T1000 (cell line): ENCODE data around the gene PRRX2.
"Not testable (repeated sequence)": the region's sequence is repeated elsewhere in the genome, so short reads cannot be mapped to it uniquely, and the experiment has no call there.

ENCODE experiments used
- DNase-seq: peaks from one replicate; lab custom pipeline; 2025; ENCODE audit warnings: mixed read lengths; lab: John Stamatoyannopoulos, UW

Gene PRRX2

DNA sequence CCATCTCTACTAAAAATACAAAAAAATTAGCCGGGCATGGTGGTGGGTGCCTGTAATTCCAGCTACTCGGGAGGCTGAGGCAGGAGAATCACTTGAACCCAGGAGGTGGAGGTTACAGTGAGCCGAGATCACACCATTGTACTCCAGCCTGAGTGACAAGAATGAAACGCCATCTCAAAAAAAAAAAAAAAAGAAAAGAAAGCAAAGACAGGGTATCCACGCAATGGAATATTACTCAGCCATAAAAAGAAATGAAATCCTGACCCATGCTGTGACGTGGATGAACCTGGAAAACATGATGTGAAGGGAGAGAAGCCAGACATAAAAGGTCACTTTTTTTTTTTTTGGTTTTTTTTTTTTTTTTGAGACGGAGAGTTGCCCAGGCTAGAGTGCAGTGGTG is 95.3 kb downstream of the PRRX2 start:
- DNase-seq: not testable (repeated sequence)

DNA sequence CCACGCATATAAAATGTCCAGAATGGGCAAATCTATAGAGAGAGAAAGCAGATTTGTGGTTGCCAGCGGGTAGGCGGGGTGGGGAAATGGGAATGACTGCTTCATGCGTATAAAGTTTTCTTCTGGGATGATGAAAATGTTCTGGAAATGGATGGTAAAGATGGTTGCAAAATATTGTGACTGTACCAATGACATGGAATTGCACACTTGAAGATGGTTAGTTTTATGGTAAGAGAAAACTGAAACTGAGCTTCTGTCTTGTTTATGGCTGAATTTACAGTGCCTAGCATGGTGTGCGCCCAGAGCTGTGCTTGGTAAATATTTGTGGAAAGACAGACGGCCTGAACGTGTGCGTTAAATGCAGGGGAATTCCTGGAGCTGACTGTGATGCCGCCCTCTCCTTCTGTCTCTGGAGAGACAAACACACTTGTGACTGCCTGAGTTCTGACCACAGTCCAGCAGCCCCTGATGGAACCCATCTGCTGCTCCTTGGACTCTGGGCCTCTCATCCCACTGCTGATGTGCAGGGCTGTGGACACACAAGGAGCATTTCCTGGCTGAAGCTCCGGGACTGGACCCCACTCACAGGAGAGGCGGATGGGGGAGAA is 96.0 kb downstream of the PRRX2 start:
- no peak for DNase-seq

DNA sequence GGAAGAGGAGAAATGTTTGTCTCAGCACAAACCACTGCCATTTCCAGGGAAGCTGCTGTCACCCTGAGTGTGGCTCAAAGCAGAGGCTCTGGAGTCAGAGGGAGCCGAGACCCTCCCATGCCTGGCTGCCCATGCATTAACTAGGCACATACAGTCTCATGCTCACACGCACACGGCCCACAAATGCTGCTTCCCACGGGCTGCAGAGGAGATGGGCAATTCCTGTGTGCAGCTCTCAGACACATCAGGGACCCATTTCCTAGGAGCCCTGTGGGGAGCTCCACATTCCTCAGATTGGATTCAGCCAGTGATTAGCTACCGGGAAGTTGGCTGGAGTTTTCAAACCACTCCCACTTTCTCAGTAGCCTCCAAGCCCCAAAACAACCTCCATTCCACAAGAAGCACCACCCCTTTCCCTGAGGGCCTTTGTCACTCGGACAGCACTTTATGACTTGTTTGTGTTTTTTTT is 96.5 kb downstream of the PRRX2 start:
- peak; percentile 35 for DNase-seq

DNA sequence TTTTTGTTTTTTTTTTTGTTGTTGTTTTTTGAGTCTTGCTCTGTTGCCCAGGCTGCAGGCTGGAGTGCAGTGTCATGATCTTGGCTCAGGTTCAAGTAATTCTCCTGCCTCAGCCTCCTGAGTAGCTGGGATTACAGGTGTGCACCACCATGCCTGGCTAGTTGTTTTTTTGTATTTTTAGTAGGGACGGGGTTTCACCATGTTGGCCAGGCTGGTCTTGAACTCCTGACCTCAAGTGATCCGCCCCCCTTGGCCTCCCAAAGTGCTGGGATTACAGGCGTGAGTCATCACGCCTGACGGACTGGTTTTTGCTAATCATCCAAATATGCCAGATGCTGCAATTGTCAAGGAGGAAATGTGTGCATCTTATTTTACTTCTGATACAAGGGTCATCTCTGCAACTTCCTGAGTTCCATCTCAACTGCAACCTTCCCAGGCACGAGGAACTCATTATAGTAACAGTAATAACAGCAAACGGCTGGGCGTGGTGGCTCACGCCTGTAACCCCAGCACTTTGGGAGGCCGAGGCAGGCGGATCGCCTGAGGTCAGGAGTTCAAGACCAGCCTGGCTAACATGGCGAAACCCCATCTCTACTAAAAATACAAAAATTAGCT is 97.0 kb downstream of the PRRX2 start:
- peak; percentile 35 for DNase-seq

DNA sequence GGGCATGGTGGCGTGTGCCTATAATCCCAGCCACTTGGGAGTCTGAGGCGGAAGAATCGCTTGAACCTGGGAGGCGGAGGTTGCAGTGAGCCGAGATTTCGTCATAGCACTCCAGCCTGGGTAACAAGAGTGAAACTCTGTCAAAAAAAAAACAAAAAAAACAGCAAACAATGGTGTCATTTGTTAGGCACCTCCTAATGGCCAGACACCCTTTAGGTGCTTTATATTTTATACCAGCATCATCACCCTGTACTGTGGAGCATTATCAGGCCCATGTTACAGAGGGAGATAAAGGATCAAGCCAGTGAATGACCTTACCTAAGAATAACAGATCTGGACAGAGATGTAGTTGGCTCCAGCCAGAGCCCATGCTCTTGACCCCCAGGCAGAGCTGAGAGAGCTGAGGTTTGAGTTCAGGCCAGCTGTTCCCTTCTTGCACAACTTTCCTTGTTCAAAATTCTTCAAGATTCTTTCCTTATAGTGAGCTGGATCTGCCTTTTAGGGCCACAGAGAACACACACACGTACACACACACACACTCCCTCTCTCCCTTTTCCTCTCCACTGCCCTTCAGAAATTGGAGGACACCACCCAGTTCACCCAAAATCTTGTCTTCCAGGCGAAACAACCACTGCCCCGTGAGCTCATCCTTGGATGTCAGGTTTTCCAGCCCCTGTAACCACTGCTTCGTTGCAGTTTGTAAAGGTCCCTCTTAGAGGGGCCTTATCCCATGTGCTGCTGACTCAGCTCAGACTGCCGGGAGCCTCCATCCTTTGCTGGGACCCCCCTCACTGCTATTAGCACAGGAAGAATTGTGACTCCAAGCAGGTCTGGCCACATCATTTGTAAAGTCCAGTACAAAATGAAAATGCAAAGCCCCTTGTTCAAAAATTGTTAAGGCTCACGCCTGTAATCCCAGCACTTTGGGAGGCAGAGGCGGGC is 97.8 kb downstream of the PRRX2 start:
- no peak for DNase-seq

DNA sequence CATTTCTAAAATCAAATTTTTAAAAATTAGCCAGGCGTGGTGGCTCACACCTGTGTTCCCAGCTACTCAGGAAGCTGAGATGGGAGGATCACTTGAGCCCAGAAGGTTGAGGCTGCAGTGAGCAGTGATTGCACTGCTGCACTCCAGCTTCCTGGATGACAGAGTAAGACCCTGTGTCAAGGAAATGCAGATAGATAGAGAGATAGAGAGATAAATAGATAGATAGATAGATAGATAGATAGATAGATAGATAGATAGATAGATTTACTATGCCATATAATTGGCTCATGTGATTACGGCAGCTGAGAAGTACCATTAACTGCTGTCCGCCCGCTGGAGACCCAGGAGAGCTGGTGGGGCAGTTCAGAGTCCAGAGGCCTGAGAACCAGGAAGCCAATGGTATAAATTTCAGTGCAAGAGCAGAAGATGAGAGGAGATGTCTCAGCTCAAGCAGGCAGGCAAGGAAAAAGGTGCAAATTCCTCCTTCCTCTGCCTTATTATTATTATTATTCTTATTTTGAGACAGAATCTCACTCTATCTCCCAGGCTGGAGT is 100.4 kb downstream of the PRRX2 start:
- DNase-seq: no peak

DNA sequence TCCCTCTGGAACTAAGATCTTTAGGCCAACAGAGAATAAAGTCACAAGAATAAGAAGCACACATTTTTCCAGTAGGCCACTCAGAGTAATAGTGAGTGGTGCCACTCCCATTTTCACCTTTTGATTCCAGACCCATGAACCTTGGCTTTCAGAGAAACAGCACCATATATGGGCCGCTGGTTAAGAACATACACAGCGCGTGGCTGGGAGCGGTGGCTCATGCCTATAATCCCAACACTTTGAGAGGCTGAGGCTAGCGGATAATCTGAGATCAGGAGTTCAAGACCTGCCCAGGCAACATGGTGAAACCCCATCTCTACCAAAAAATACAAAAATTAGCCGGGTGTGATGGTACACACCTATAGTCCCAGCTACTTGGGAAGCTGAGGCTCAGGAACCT is 103.0 kb downstream of the PRRX2 start:
- DNase-seq: no peak

DNA sequence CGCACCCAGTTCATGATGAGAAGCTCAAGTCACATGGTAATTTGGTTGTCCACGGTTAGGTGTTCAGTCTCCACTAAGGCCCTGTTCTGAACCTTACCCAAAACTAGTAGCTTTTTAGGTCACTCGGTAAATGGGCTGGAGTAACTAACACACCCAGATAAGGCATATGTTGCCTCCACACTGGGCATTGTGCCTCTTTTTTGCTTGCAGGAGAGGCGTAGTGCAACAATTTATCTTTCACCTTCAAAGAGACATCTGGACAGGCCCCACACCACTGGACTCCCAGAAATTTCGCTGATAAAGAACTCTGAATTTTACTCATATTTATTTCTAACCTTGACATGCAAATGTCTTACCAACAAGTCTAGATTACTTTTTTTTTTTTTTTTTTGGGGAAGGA is 104.2 kb downstream of the PRRX2 start:
- DNase-seq: no peak

DNA sequence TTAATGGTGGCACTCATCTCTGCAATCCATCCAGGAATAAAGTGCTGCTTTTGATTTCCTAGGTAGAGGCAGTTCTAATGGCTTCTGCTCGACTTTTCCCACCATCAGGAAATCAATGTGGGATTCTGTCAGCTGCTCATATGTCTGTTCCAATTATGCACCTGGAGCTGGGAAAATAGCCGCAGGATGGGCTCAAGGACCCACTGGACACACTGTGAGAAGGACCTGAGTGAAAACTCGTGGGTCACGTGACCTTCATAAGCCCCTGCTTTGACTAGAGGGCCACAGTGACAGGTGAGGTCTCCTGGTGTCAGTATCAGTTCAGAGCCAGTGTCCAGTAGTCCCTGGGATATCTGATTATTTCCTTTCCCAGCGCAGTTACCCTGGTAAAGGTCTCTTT is 105.3 kb downstream of the PRRX2 start:
- DNase-seq: no peak
